ENCODE data around the gene ST3GAL6. TPM values are rescaled to one million over a fixed set of nuclear protein-coding genes. Genes with fewer than 3 reads are reported as not detected.

ST3GAL6 gene
- total and polyA plus RNA-seq, 2 donors (not counting 1 experiment from before 2014, with no cell fraction given): 0.58 TPM; not detected in 1

- H3K9ac ChIP-seq (ENCODE audit: low read length): no peak overlapping the region
- H2AFZ ChIP-seq (ENCODE audit: insufficient read depth, low read depth, low read length, poor library complexity, severe bottlenecking): no peak overlapping the region
- no peak overlapping the region for H3K27ac Mint-ChIP-seq
- H3K9me3 ChIP-seq (ENCODE audit: control extremely low read depth in 1 of 3, control insufficient read depth in 2 of 3, insufficient read depth in 1 of 3, low read length in 2 of 3): no peaks in the 10 kb centered on the region
- no peak overlapping the region for H3K27ac ChIP-seq (ENCODE audit: low read length in 2 of 2)
- DNase-seq (no peak), ATAC-seq (ENCODE audit: low read depth) (no peak)
- intact Hi-C loops (cut with micrococcal nuclease): no loop called here
- no peak overlapping the region for H3K4me3 Mint-ChIP-seq
- H3K27me3 Mint-ChIP-seq: peaks cover 25% of the 10 kb centered on the region
- H3K79me2 ChIP-seq (ENCODE audit: control insufficient read depth, insufficient read depth, low read length): no peaks in the 10 kb centered on the region
- WGBS (ENCODE audit: insufficient coverage): 83% methylated on average over 1 of the region's 3 CpGs
- peaks cover 8% of the 10 kb centered on the region for H3K4me1 Mint-ChIP-seq
- H3K4me1 ChIP-seq (ENCODE audit: control insufficient read depth in 2 of 2, insufficient read depth in 2 of 2, low read length in 2 of 2): peaks cover 8 to 9% of the 10 kb centered on the region in 2 donors
- no peak overlapping the region for H3K4me3 ChIP-seq (ENCODE audit: control extremely low read depth in 1 of 5, extremely low read depth in 1 of 5, insufficient read depth in 1 of 5, low read depth in 2 of 5, low read length in 4 of 5)
- CTCF ChIA-PET: no interaction called here
- no peak for TF ChIP-seq CTCF (IDR thresholded peaks at IDR 0.05)
- TF ChIP-seq EZH2 (IDR thresholded peaks at IDR 0.05; ENCODE audit: borderline replicate concordance, insufficient read depth, low read depth, low read length, poor library complexity, severe bottlenecking): no peak
- H3K27me3 ChIP-seq (replicated peaks in 1 of 4; ENCODE audit: control extremely low read depth in 1 of 4, control insufficient read depth in 3 of 4, insufficient read depth in 4 of 4, low read length in 3 of 4): peaks cover 0 to 16% (median 10%) of the 10 kb centered on the region in 4 experiments
- no peaks in the 10 kb centered on the region for H3K9me3 Mint-ChIP-seq (ENCODE audit: insufficient read depth)
- H4K20me1 ChIP-seq (ENCODE audit: control insufficient read depth, insufficient read depth, low read length, poor library complexity, severe bottlenecking): no peaks in the 10 kb centered on the region
- no peaks in the 10 kb centered on the region for H3K36me3 ChIP-seq (replicated peaks in 1 of 2; ENCODE audit: control extremely low read depth in 1 of 2, control insufficient read depth in 1 of 2, extremely low read depth in 1 of 2, insufficient read depth in 2 of 2, low read length in 1 of 2)
- H3K4me2 ChIP-seq (replicated peaks; ENCODE audit: low read depth, low read length, poor library complexity, severe bottlenecking): no peak overlapping the region
- POLR2A ChIA-PET: no interaction called here
Measured at GRCh38 chr3:98727638-98728037, 35.5 kb upstream of the ST3GAL6 start.

GRCh38 chr3:98728672-98729071 lies 34.5 kb upstream of the ST3GAL6 start:
- H3K4me2 ChIP-seq (replicated peaks; ENCODE audit: low read depth, low read length, poor library complexity, severe bottlenecking): no peak overlapping the region
- H3K27me3 ChIP-seq (replicated peaks in 1 of 4; ENCODE audit: control extremely low read depth in 1 of 4, control insufficient read depth in 3 of 4, insufficient read depth in 4 of 4, low read length in 3 of 4): peaks cover 0 to 26% (median 14%) of the 10 kb centered on the region in 4 experiments
- CTCF ChIA-PET: no interaction called here
- no peak for DNase-seq
- H3K9ac ChIP-seq (ENCODE audit: low read length): no peak overlapping the region
- H3K27ac ChIP-seq (ENCODE audit: low read length in 2 of 2): no peak overlapping the region
- POLR2A ChIA-PET: no interaction called here
- H3K9me3 ChIP-seq (ENCODE audit: control extremely low read depth in 1 of 3, control insufficient read depth in 2 of 3, insufficient read depth in 1 of 3, low read length in 2 of 3): no peaks in the 10 kb centered on the region
- no CpG with 5 or more reads among the region's 2 CpGs for WGBS (ENCODE audit: insufficient coverage)
- H3K4me3 ChIP-seq (ENCODE audit: control extremely low read depth in 1 of 5, extremely low read depth in 1 of 5, insufficient read depth in 1 of 5, low read depth in 2 of 5, low read length in 4 of 5): no peak overlapping the region
- no peak for TF ChIP-seq CTCF (IDR thresholded peaks at IDR 0.05)
- no peak for TF ChIP-seq EZH2 (IDR thresholded peaks at IDR 0.05; ENCODE audit: borderline replicate concordance, insufficient read depth, low read depth, low read length, poor library complexity, severe bottlenecking)
- H3K4me1 ChIP-seq (ENCODE audit: control insufficient read depth in 2 of 2, insufficient read depth in 2 of 2, low read length in 2 of 2): peaks cover 16 to 19% of the 10 kb centered on the region in 2 donors
- H3K27me3 Mint-ChIP-seq: peaks cover 29% of the 10 kb centered on the region
- H3K79me2 ChIP-seq (ENCODE audit: control insufficient read depth, insufficient read depth, low read length): no peaks in the 10 kb centered on the region
- intact Hi-C loops (cut with micrococcal nuclease): no loop called here
- no peaks in the 10 kb centered on the region for H4K20me1 ChIP-seq (ENCODE audit: control insufficient read depth, insufficient read depth, low read length, poor library complexity, severe bottlenecking)
- no peak overlapping the region for H3K27ac Mint-ChIP-seq
- no peak overlapping the region for H2AFZ ChIP-seq (ENCODE audit: insufficient read depth, low read depth, low read length, poor library complexity, severe bottlenecking)
- H3K4me3 Mint-ChIP-seq: no peak overlapping the region
- H3K9me3 Mint-ChIP-seq (ENCODE audit: insufficient read depth): no peaks in the 10 kb centered on the region
- H3K4me1 Mint-ChIP-seq: peaks cover 13% of the 10 kb centered on the region
- H3K36me3 ChIP-seq (replicated peaks in 1 of 2; ENCODE audit: control extremely low read depth in 1 of 2, control insufficient read depth in 1 of 2, extremely low read depth in 1 of 2, insufficient read depth in 2 of 2, low read length in 1 of 2): no peaks in the 10 kb centered on the region
- ATAC-seq (ENCODE audit: low read depth): no peak
